SK-N-MC (cell line): ENCODE measurements around the gene TKFC.

Experiments
- EZH2 ChIP-seq: fragments of 200-600 bp; sonication (generic); IDR thresholded peaks from one replicate; pipeline ENCODE4 v1.6.1; 2017; ENCODE audit warnings: antibody characterized with exemption
- POLR2AphosphoS5 ChIP-seq: IDR thresholded peaks from 2 replicates; pipeline ENCODE4 v1.6.1; 2012; ENCODE audit warnings: mild to moderate bottlenecking, low read depth, low read length, borderline replicate concordance

- TF ChIP-seq EZH2 (no peak), POLR2AphosphoS5 (no peak)
Observed at GRCh38 chr11:61343792-61344745, 11.0 kb downstream of the TKFC start.
